K562 (cell line): ENCODE data around the gene ICE2. TPM values are rescaled to one million over a fixed set of nuclear protein-coding genes. Genes with fewer than 3 reads are reported as not detected.

Experiments
- CTCF ChIP-seq, 3 experiments: IDR thresholded peaks in 2 of 3; conservative IDR thresholded peaks in 1 of 3; 2 replicates each; pipeline ENCODE4 v1.5.1; 2011 to 2012; ENCODE audit warnings: low read length in 3 of 3, mild to moderate bottlenecking in 3 of 3, control low read depth in 2 of 3, improper control_type of control experiment in 1 of 3, inconsistent platforms in 1 of 3, low read depth in 1 of 3, mixed read lengths in 1 of 3, moderate library complexity in 1 of 3; ENCODE audit not compliant: insufficient read depth in 2 of 3
- ID3 ChIP-seq, 2 experiments: fragments of 250-450 bp in 1 of 2; fragments of 450-650 bp in 1 of 2; sonication (Bioruptor Pico) in 1 of 2; IDR thresholded peaks; 2 replicates each; pipeline versions ENCODE4 v1.6.1 to v1.8.0; 2016 to 2021; ENCODE audit warnings: mild to moderate bottlenecking in 2 of 2, moderate library complexity in 2 of 2, missing compliant biosample characterization in 1 of 2, missing genetic modification characterization in 1 of 2
- JUND ChIP-seq, 2 experiments: IDR thresholded peaks; 2 replicates in 1 of 2; 3 replicates in 1 of 2; pipeline ENCODE4 v1.6.1; 2011; ENCODE audit warnings: borderline replicate concordance in 2 of 2, low read depth in 2 of 2, low read length in 2 of 2, improper control_type of control experiment in 1 of 2, missing biosample characterization in 1 of 2, missing genetic modification characterization in 1 of 2, missing genetic modification reagents in 1 of 2
- NRF1 ChIP-seq, 2 experiments: fragments of 450-650 bp; IDR thresholded peaks in 1 of 2; conservative IDR thresholded peaks in 1 of 2; 2 replicates each; pipeline ENCODE4 v1.6.1; 2014; ENCODE audit warnings: mild to moderate bottlenecking in 2 of 2
- PKNOX1 ChIP-seq: fragments of 450-650 bp; IDR thresholded peaks from 2 replicates; pipeline ENCODE4 v1.6.1; 2016
- RBM25 ChIP-seq: fragments of 200-400 bp; formaldehyde crosslinking; IDR thresholded peaks from 2 replicates; pipeline ENCODE4 v1.6.1; 2018; ENCODE audit warnings: low read length, low read depth, moderate library complexity; ENCODE audit not compliant: severe bottlenecking
- SMAD3 ChIP-seq: fragments of 450-650 bp; formaldehyde crosslinking; conservative IDR thresholded peaks from 2 replicates; pipeline ENCODE4 v1.4.0; 2020; ENCODE audit warnings: mild to moderate bottlenecking
- WHSC1 ChIP-seq: IDR thresholded peaks from one replicate; pipeline ENCODE4 v1.6.1; 2012; ENCODE audit warnings: low read length, control low read depth, inconsistent platforms
- ZC3H4 ChIP-seq: sonication (generic); formaldehyde crosslinking; IDR thresholded peaks from 2 replicates; pipeline ENCODE4 v1.9.0; 2021; ENCODE audit warnings: missing genetic modification reagents, borderline replicate concordance
- ZNF24 ChIP-seq: fragments of 450-650 bp; IDR thresholded peaks from 2 replicates; pipeline ENCODE4 v1.6.1; 2016
- ZNF518B ChIP-seq: fragments of 250-450 bp; sonication (Bioruptor Pico); IDR thresholded peaks from 2 replicates; pipeline ENCODE4 v1.5.0; 2021; ENCODE audit warnings: mild to moderate bottlenecking, moderate library complexity
- ZNF695 ChIP-seq: fragments of 450-650 bp; formaldehyde crosslinking; IDR thresholded peaks from 2 replicates; pipeline ENCODE4 v1.4.0; 2020; ENCODE audit warnings: mild to moderate bottlenecking, moderate library complexity
- polyA plus RNA-seq, 8 experiments: library from polyadenylated mRNA; depleted of rRNA in 4 of 8; stranded (reverse) in 5 of 8; unstranded in 3 of 8; fragments of >200 nt; fragmentation: Nextera tagmentation in 2 of 8; fragmentation: Illumina TruSeq in 1 of 8; extraction: Ambion mirVana in 2 of 8; extraction: Trizol in 1 of 8; gene quantifications; 2 replicates each; pipeline versions ENCODE4 v1.2.1 to v1.2.3, GENCODE V29; 2011 to 2014; ENCODE audit warnings: inconsistent platforms in 1 of 8, missing spikeins in 1 of 8
- total RNA-seq, 7 experiments: library from RNA; depleted of rRNA in 6 of 7; stranded (reverse); fragments of >200 nt in 6 of 7; fragmentation: Illumina TruSeq in 2 of 7; extraction: Trizol in 2 of 7; gene quantifications; 2 replicates each; pipeline versions ENCODE4 v1.2.1 to v1.2.3, GENCODE V29; 2011 to 2021; ENCODE audit warnings: low replicate concordance in 1 of 7

The ICE2 gene
- total and polyA plus RNA-seq, 9 of the 15 experiments (the other 6 are each of a cell fraction or from before 2014, with no cell fraction given): 21.8 to 87.9 (median 58.1) TPM

GRCh38 chr15:60396560-60396957 lies 82.4 kb downstream of the ICE2 start (continued):
- TF ChIP-seq ID3 (CRISPR knock-in tag; IDR thresholded peaks at IDR 0.05) (no peak), ID3 (tag; IDR thresholded peaks at IDR 0.05) (no peak), NRF1 (conservative IDR thresholded peaks at IDR 0.05 in 1 of 2, IDR thresholded peaks at IDR 0.05 in 1 of 2) (no peak), ZNF518B (CRISPR knock-in tag) (no peak), JUND (IDR thresholded peaks at IDR 0.05; ENCODE audit: borderline replicate concordance, low read depth, low read length) (no peak), JUND (tag; IDR thresholded peaks at IDR 0.05; ENCODE audit: borderline replicate concordance, low read depth, low read length) (no peak), WHSC1 (no peak), ZNF24 (no peak), PKNOX1 (no peak), ZNF695 (no peak), CTCF (IDR thresholded peaks at IDR 0.05 in 2 of 3, conservative IDR thresholded peaks at IDR 0.05 in 1 of 3; ENCODE audit: insufficient read depth in 2 of 3, low read depth in 1 of 3, low read length in 3 of 3) (no peak), SMAD3 (CRISPR knock-in tag) (no peak), ZC3H4 (peak; percentile 72; the same call in 1 of the 2 replicates), RBM25 (no peak)
